Left forelimb (tissue), 1 donor: ENCODE data around the gene SLC8A3.

Experiments used
- DNase-seq: peaks from one replicate; pipeline ENCODE4 v3.0.0-alpha.2; 2018; ENCODE audit warnings: low spot score

The SLC8A3 gene

DNA sequence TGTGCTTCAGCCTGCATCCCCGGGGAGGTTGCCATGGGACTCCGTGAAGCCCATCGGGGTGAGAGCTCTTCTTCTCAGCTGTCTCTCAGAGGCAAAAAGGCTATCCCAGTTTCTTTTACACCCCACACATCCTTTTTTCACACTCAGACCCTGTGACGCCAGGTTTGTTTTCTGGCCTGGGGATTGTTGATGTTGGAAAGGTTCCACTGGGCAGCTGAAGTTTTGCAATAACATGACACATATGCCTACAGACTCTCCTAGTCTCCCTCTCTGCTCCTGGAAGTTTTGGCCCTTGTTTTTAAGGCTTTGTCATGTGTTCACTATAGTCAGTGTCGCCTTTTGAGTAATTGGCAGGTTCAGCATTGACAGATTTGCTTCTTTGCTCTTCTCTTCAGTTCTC lies 190.9 kb downstream of the SLC8A3 start:
- DNase-seq: no peak

DNA sequence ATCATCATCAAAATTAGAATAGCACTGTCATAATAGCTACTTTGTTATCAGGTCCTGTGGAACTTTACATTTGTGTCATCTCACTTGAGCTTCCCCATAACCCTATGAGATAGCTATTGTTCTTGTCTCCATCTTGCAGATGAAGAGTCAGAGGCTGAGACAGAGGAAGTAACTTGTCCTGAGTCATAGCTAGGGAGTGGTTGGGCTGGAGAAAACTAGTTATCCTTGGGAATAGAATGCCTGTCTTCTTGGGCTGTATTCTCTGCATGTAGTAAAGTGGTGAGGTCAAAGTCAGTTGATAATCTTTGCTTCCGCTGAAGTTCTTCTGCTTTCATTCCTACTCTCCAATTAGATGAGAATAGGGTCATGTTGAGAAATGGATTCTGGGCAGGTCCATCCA lies 192.5 kb downstream of the SLC8A3 start:
- DNase-seq: no peak
